Astrocyte (in vitro differentiated cells and primary cell): ENCODE results near the gene SLC2A13. TPM values are rescaled to one million over a fixed set of nuclear protein-coding genes. Genes with fewer than 3 reads are reported as not detected.

Source experiments
- DNase-seq: peaks from one replicate; pipeline ENCODE4 v3.0.0-alpha.2; 2010; ENCODE audit warnings: low read depth
- FAIRE-seq: peaks from 2 replicates; lab custom pipeline; 2011; peaks lifted over from hg19 to GRCh38; lab: Jason Lieb, UNC
- H2AFZ ChIP-seq: 2 replicates; pipeline ENCODE4 v1.6.0; 2012; ENCODE audit warnings: low read depth, low read length, inconsistent platforms
- H3K27ac ChIP-seq: 2 replicates; pipeline ENCODE4 v1.5.1; 2011; ENCODE audit warnings: low read depth, low read length, inconsistent platforms
- H3K27me3 ChIP-seq: 2 replicates; pipeline ENCODE4 v1.6.0; 2011; ENCODE audit warnings: low read length, inconsistent platforms; ENCODE audit not compliant: insufficient read depth
- H3K36me3 ChIP-seq: 2 replicates; pipeline ENCODE4 v1.5.1; 2011; ENCODE audit warnings: low read length, inconsistent platforms; ENCODE audit not compliant: insufficient read depth
- H3K4me1 ChIP-seq: 2 replicates; pipeline ENCODE4 v1.5.1; 2011; ENCODE audit warnings: low read length, inconsistent platforms; ENCODE audit not compliant: insufficient read depth
- H3K4me2 ChIP-seq: 2 replicates; pipeline ENCODE4 v1.6.0; 2012; ENCODE audit warnings: low read length, inconsistent platforms
- H3K4me3 ChIP-seq: 2 replicates; pipeline ENCODE4 v1.5.1; 2011; ENCODE audit warnings: low read depth, mild to moderate bottlenecking, low read length, inconsistent platforms; ENCODE audit not compliant: insufficient read depth
- H3K79me2 ChIP-seq: 2 replicates; pipeline ENCODE4 v1.6.0; 2012; ENCODE audit warnings: mild to moderate bottlenecking, low read length, inconsistent platforms; ENCODE audit not compliant: insufficient read depth
- H3K9ac ChIP-seq: 2 replicates; pipeline ENCODE4 v1.6.0; 2012; ENCODE audit warnings: mild to moderate bottlenecking, low read length, inconsistent platforms
- H3K9me3 ChIP-seq: 2 replicates; pipeline ENCODE4 v1.5.1; 2012; ENCODE audit warnings: low read depth, mild to moderate bottlenecking, low read length, inconsistent platforms; ENCODE audit not compliant: insufficient read depth
- H4K20me1 ChIP-seq: 2 replicates; pipeline ENCODE4 v1.6.0; 2012; ENCODE audit warnings: low read length, inconsistent platforms; ENCODE audit not compliant: insufficient read depth
- H3K27ac Mint-ChIP-seq: one replicate; pipeline ENCODE4 v1.8.0; 2021; ENCODE audit warnings: mild to moderate bottlenecking, mixed read lengths; ENCODE audit not compliant: unreplicated experiment
- H3K27me3 Mint-ChIP-seq: one replicate; pipeline ENCODE4 v1.8.0; 2021; ENCODE audit warnings: low read depth, mixed read lengths; ENCODE audit not compliant: unreplicated experiment
- H3K36me3 Mint-ChIP-seq: one replicate; pipeline ENCODE4 v1.8.0; 2021; ENCODE audit warnings: low read depth, mixed read lengths; ENCODE audit not compliant: unreplicated experiment
- H3K4me1 Mint-ChIP-seq: one replicate; pipeline ENCODE4 v1.8.0; 2021; ENCODE audit warnings: low read depth, mixed read lengths; ENCODE audit not compliant: unreplicated experiment
- H3K4me3 Mint-ChIP-seq: one replicate; pipeline ENCODE4 v1.8.0; 2021; ENCODE audit warnings: mild to moderate bottlenecking, moderate library complexity, mixed read lengths; ENCODE audit not compliant: unreplicated experiment
- H3K9me3 Mint-ChIP-seq: one replicate; pipeline ENCODE4 v1.8.0; 2021; ENCODE audit warnings: mild to moderate bottlenecking, mixed read lengths; ENCODE audit not compliant: unreplicated experiment
- CTCF ChIP-seq: IDR thresholded peaks from 2 replicates; pipeline ENCODE4 v1.5.1; 2011; ENCODE audit warnings: low read depth, mild to moderate bottlenecking, inconsistent platforms, low read length, moderate library complexity; ENCODE audit not compliant: insufficient read depth
- EZH2 ChIP-seq: IDR thresholded peaks from 2 replicates; pipeline ENCODE4 v1.6.1; 2012; ENCODE audit warnings: mild to moderate bottlenecking, low read length, inconsistent platforms; ENCODE audit not compliant: insufficient read depth
- total RNA-seq: library from RNA; stranded (reverse); gene quantifications from 2 replicates; pipeline ENCODE4 v1.2.1, GENCODE V29; 2021

The SLC2A13 gene
- total RNA-seq, 1 donor from 2014 or later = 10.2 TPM

DNA sequence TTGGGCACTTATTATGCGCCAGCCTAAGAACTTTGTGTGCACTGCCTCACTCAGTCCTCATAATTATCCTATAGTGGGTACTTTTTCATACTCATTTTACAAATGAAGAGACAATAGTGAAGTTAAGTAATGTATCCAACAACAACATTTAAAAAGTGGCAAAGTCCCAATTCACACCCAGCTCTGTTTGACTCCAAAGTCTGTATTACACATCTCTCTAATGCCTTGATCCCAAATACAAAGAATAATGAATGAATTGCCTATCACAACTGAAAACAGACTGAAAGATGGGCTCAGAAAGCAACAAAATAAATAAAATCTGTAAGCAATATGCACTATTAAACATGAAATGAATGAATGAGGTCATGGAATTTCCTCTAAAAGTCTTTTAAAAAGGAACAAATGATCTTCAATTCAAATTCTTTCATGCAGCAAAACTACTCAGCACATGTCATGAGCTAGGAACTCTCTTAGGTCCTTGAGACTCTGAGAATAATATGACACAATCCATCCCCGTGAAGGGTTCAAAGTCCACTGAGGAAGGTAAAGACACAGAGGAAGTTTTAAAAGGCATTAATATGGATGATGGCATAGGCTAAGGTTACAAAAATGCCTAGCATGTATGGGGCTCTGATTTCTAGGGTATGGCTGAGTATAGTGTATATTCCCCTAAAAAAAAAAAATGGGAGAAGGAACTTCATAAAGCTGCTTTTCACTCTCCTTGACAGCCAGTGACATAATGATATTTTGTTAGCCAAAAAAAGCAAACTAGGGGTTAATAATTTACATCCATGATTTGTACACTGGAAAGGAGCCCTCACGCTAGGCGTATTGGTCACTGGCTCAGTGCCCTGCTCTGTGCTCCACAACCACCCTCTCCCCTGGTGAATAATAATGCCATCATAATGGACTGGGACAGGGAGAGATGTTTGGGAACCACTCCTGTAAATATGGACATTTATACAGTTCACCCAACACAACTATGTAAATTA lies 103.4 kb downstream of the SLC2A13 start:
- H3K27ac Mint-ChIP-seq = no peak overlapping the region
- DNase-seq (no peak), FAIRE-seq (no peak)
- Histone ChIP-seq H3K27ac (no peak overlapping the region), H3K4me3 (no peak overlapping the region), H3K27me3 (no peaks in the 10 kb centered on the region), H3K4me2 (no peak overlapping the region), H3K4me1 (no peaks in the 10 kb centered on the region), H3K79me2 (no peaks in the 10 kb centered on the region), H3K36me3 (no peaks in the 10 kb centered on the region), H3K9me3 (no peaks in the 10 kb centered on the region), H3K9ac (no peak overlapping the region), H2AFZ (no peak overlapping the region), H4K20me1 (no peaks in the 10 kb centered on the region)
- H3K4me3 Mint-ChIP-seq = no peak overlapping the region
- H3K27me3 Mint-ChIP-seq = no peaks in the 10 kb centered on the region
- peaks cover 10% of the 10 kb centered on the region for H3K36me3 Mint-ChIP-seq
- peaks cover 15% of the 10 kb centered on the region for H3K9me3 Mint-ChIP-seq
- H3K4me1 Mint-ChIP-seq = no peaks in the 10 kb centered on the region
- no peak for TF ChIP-seq EZH2
- no peak for TF ChIP-seq CTCF

GRCh38 chr12:40001406-40001805 lies 104.5 kb downstream of the SLC2A13 start:
- Mint-ChIP-seq H3K4me3 (no peak overlapping the region), H3K9me3 (peaks cover 15% of the 10 kb centered on the region), H3K27ac (no peak overlapping the region), H3K4me1 (no peaks in the 10 kb centered on the region), H3K36me3 (peaks cover 15% of the 10 kb centered on the region), H3K27me3 (no peaks in the 10 kb centered on the region)
- TF ChIP-seq EZH2 (no peak), CTCF (no peak)
- no peak for FAIRE-seq
- Histone ChIP-seq H2AFZ (no peak overlapping the region), H3K4me1 (no peaks in the 10 kb centered on the region), H3K4me2 (no peak overlapping the region), H3K4me3 (no peak overlapping the region), H3K27ac (no peak overlapping the region), H4K20me1 (no peaks in the 10 kb centered on the region), H3K27me3 (no peaks in the 10 kb centered on the region), H3K36me3 (no peaks in the 10 kb centered on the region), H3K79me2 (no peaks in the 10 kb centered on the region), H3K9ac (no peak overlapping the region), H3K9me3 (no peaks in the 10 kb centered on the region)
- DNase-seq = no peak

GRCh38 chr12:40000884-40001283 lies 105.0 kb downstream of the SLC2A13 start:
- Histone ChIP-seq H3K4me1 (no peaks in the 10 kb centered on the region), H3K36me3 (no peaks in the 10 kb centered on the region), H3K79me2 (no peaks in the 10 kb centered on the region), H3K4me3 (no peak overlapping the region), H3K27ac (no peak overlapping the region), H3K9ac (no peak overlapping the region), H3K4me2 (no peak overlapping the region), H4K20me1 (no peaks in the 10 kb centered on the region), H3K27me3 (no peaks in the 10 kb centered on the region), H3K9me3 (no peaks in the 10 kb centered on the region), H2AFZ (no peak overlapping the region)
- Mint-ChIP-seq H3K36me3 (peaks cover 15% of the 10 kb centered on the region), H3K4me3 (no peak overlapping the region), H3K27me3 (no peaks in the 10 kb centered on the region), H3K4me1 (no peaks in the 10 kb centered on the region), H3K9me3 (peaks cover 15% of the 10 kb centered on the region), H3K27ac (no peak overlapping the region)
- DNase-seq (no peak), FAIRE-seq (no peak)
- TF ChIP-seq CTCF (no peak), EZH2 (no peak)
